GM12872 (cell line): ENCODE data around the gene ANKH.

Experiments
- TF ChIP-seq, protein P1 (sequence below): IDR thresholded peaks from 3 replicates; pipeline ENCODE4 v1.5.1; 2011; ENCODE audit warnings: low read depth, mild to moderate bottlenecking, low read length, moderate library complexity; ENCODE audit not compliant: insufficient read depth

The ANKH gene

GRCh38 chr5:14861123-14861765 is 10.3 kb downstream of the ANKH start:
- TF ChIP-seq, protein P1, sequence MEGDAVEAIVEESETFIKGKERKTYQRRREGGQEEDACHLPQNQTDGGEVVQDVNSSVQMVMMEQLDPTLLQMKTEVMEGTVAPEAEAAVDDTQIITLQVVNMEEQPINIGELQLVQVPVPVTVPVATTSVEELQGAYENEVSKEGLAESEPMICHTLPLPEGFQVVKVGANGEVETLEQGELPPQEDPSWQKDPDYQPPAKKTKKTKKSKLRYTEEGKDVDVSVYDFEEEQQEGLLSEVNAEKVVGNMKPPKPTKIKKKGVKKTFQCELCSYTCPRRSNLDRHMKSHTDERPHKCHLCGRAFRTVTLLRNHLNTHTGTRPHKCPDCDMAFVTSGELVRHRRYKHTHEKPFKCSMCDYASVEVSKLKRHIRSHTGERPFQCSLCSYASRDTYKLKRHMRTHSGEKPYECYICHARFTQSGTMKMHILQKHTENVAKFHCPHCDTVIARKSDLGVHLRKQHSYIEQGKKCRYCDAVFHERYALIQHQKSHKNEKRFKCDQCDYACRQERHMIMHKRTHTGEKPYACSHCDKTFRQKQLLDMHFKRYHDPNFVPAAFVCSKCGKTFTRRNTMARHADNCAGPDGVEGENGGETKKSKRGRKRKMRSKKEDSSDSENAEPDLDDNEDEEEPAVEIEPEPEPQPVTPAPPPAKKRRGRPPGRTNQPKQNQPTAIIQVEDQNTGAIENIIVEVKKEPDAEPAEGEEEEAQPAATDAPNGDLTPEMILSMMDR: no peak

- TF ChIP-seq, protein P1: no peak
These were observed 11.6 kb downstream of the ANKH start for GRCh38 chr5:14859980-14860379.

DNA sequence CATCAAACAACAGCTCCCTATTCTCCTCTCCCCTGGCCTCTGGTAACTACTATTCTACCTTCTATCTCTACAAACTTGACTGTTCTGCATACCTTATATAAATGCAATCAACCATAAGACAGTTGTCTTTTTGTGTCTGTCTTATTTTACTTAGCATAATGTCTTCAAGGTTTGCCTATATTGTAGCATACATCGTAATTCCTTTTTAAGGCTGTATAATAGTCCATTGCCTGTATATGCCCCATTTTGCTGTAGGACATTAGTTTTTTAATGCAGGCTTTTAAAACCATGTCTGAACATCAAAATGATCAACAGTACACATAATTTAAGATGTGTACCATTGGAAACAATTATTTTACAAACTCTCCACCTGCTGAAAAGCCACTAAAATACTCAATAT is 12.4 kb downstream of the ANKH start:
- TF ChIP-seq, protein P1: no peak

DNA sequence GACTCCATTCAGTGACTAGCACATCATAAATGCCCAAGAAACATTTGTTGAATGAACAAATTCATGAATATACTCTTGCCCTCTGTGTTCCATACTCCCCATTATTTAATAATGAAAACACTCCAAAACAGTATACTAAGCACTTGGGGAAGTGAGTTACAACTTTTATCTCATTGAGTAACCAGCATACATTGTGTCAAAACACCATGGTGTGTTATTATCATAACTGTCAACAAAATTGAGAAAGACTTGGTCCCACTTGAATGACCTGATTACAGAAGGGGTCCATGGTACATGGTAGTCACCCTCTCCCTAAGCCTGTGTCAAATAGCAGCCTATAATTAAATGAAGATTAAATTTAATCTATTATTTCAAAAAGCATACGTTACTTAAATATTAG is 16.2 kb downstream of the ANKH start:
- TF ChIP-seq, protein P1: no peak

GRCh38 chr5:14854799-14855198 is 16.8 kb downstream of the ANKH start:
- TF ChIP-seq, protein P1: no peak

DNA sequence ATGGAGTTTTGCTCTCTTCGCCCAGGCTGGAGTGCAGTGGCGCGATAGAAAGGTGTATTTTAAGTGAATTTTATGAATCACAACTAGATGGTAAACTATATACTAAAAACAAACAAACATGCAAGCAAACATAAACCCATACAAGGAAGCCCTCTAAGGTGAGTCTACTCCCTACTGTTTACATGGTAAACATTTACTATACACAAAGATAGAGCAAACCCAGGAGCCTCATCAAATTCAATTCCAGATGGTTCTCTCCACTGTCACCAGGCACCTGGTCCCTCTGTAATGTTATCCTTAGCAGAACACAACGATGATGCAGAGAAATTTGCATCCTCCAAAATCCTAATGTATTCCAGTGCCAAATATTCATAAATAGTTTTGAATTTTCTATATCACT is 17.9 kb downstream of the ANKH start:
- TF ChIP-seq, protein P1: no peak

- TF ChIP-seq, protein P1: no peak
These were observed 18.8 kb downstream of the ANKH start for GRCh38 chr5:14852779-14853178.
